GM18867 (cell line): Measurements from ENCODE around the gene SPATA25.
A peak's percentile ranks its signal among the peaks of the same experiment; 100 is the strongest.
"Not testable (repeated sequence)": the region's sequence is repeated elsewhere in the genome, so short reads cannot be mapped to it uniquely, and the experiment has no call there.

ENCODE experiments used
- ATAC-seq: cut with Tn5 transposase; IDR thresholded peaks from one replicate; pipeline ENCODE4 v1.9.1; 2021; ENCODE audit warnings: mild to moderate bottlenecking, moderate library complexity; ENCODE audit not compliant: unreplicated experiment

Gene SPATA25

GRCh38 chr20:45894797-45895196, 7.4 kb upstream of the SPATA25 start:
- no peak for ATAC-seq

- no peak for ATAC-seq
These were observed 6.4 kb upstream of the SPATA25 start for GRCh38 chr20:45893831-45894230.

- ATAC-seq: no peak
These were observed 5.5 kb upstream of the SPATA25 start for GRCh38 chr20:45892828-45893500.

- ATAC-seq: no peak
These were observed 4.8 kb upstream of the SPATA25 start for GRCh38 chr20:45892049-45892825.

- peak; percentile 78 for ATAC-seq
These were observed 3.9 kb upstream of the SPATA25 start, which contains the start of the genes CTSA and NEURL2 for GRCh38 chr20:45890985-45891983. Gene CTSA (plus strand): TSS chr20:45891335. CDS start chr20:45891569, 234 bp downstream. Gene NEURL2 (minus strand): TSS chr20:45891208. CDS start chr20:45890991, 217 bp downstream.

- no peak for ATAC-seq
These were observed 2.9 kb upstream of the SPATA25 start for GRCh38 chr20:45890077-45890984.

GRCh38 chr20:45888681-45889080, 1.3 kb upstream of the SPATA25 start:
- no peak for ATAC-seq

- ATAC-seq: no peak
These were observed 654 bp downstream of the SPATA25 start for GRCh38 chr20:45886590-45887345.

GRCh38 chr20:45883100-45883469, 4.3 kb downstream of the SPATA25 start:
- no peak for ATAC-seq

- no peak for ATAC-seq
These were observed 4.8 kb downstream of the SPATA25 start for GRCh38 chr20:45882469-45883099.

GRCh38 chr20:45880988-45881788, 6.2 kb downstream of the SPATA25 start, which contains the start of gene ZSWIM1:
Gene ZSWIM1 (plus strand): TSS chr20:45881227. CDS start chr20:45882593, 1,366 bp downstream.
- ATAC-seq: peak; percentile 97

- no peak for ATAC-seq
These were observed 9.2 kb downstream of the SPATA25 start for GRCh38 chr20:45878076-45878761.

- ATAC-seq: no peak
These were observed 12.8 kb downstream of the SPATA25 start for GRCh38 chr20:45874576-45874975.

- ATAC-seq: not testable (repeated sequence)
These were observed 13.3 kb downstream of the SPATA25 start for GRCh38 chr20:45874104-45874481.

GRCh38 chr20:45873409-45874103, 13.9 kb downstream of the SPATA25 start:
- no peak for ATAC-seq

GRCh38 chr20:45872626-45873025, 14.8 kb downstream of the SPATA25 start:
- no peak for ATAC-seq

- no peak for ATAC-seq
These were observed 19.6 kb downstream of the SPATA25 start for GRCh38 chr20:45867819-45868176.
